ENCODE results near the gene MEF2D.

Gene MEF2D

GRCh38 chr1:156523801-156524480, 23.4 kb upstream of the MEF2D start:
- peak; percentile 86 for DNase-seq

- DNase-seq, result peak; percentile 11
Observed at GRCh38 chr1:156522443-156522970, 21.9 kb upstream of the MEF2D start.

GRCh38 chr1:156517748-156518147, 17.2 kb upstream of the MEF2D start:
- no peak for DNase-seq

- peak; percentile 55 for DNase-seq
Observed at GRCh38 chr1:156516821-156517220, 16.2 kb upstream of the MEF2D start.

- DNase-seq, result no peak
Observed at GRCh38 chr1:156515956-156516355, 15.4 kb upstream of the MEF2D start.

GRCh38 chr1:156513185-156513584, 12.6 kb upstream of the MEF2D start:
- no peak for DNase-seq

GRCh38 chr1:156511644-156512043, 11.1 kb upstream of the MEF2D start:
- DNase-seq, result no peak

GRCh38 chr1:156510709-156511108, 10.1 kb upstream of the MEF2D start:
- no peak for DNase-seq

- DNase-seq, result no peak
Observed at GRCh38 chr1:156509424-156510034, 9.0 kb upstream of the MEF2D start.

GRCh38 chr1:156508955-156509234, 8.3 kb upstream of the MEF2D start:
- no peak for DNase-seq

GRCh38 chr1:156508205-156508954, 7.8 kb upstream of the MEF2D start:
- peak; percentile 17 for DNase-seq

GRCh38 chr1:156506450-156506849, 5.9 kb upstream of the MEF2D start:
- no peak for DNase-seq

- DNase-seq, result no peak
Observed at GRCh38 chr1:156505679-156506298, 5.2 kb upstream of the MEF2D start.

- peak; percentile 98 for DNase-seq
Observed at GRCh38 chr1:156504821-156505678, 4.5 kb upstream of the MEF2D start.

- peak; percentile 62 for DNase-seq
Observed at GRCh38 chr1:156504438-156504813, 3.9 kb upstream of the MEF2D start.

- no peak for DNase-seq
Observed at GRCh38 chr1:156503698-156504437, 3.3 kb upstream of the MEF2D start.

GRCh38 chr1:156502894-156503697, 2.5 kb upstream of the MEF2D start:
- DNase-seq, result peak; percentile 70

GRCh38 chr1:156502391-156502893, 1.9 kb upstream of the MEF2D start:
- DNase-seq, result peak; percentile 27

- DNase-seq, result peak; percentile 96
Observed at GRCh38 chr1:156500793-156501506, 375 bp upstream of the MEF2D start.
